RKO (cell line): ENCODE measurements around the gene CUEDC2.

Experiments used
- DNase-seq: peaks from one replicate; pipeline ENCODE4 v3.0.0-alpha.2; 2016; ENCODE audit warnings: low spot score

CUEDC2 gene

GRCh38 chr10:102409604-102410428, 22.6 kb downstream of the CUEDC2 start:
- no peak for DNase-seq

- DNase-seq, result no peak
Observed at GRCh38 chr10:102408728-102409603, 23.4 kb downstream of the CUEDC2 start.

GRCh38 chr10:102408131-102408727, 24.1 kb downstream of the CUEDC2 start:
- no peak for DNase-seq

- DNase-seq, result no peak
Observed at GRCh38 chr10:102407425-102408130, 24.8 kb downstream of the CUEDC2 start.

- DNase-seq, result no peak
Observed at GRCh38 chr10:102406815-102407214, 25.6 kb downstream of the CUEDC2 start.

GRCh38 chr10:102405632-102406031, 26.7 kb downstream of the CUEDC2 start:
- DNase-seq, result no peak

- DNase-seq, result no peak
Observed at GRCh38 chr10:102405108-102405571, 27.2 kb downstream of the CUEDC2 start.

GRCh38 chr10:102404361-102405107, 27.8 kb downstream of the CUEDC2 start:
- DNase-seq, result no peak

GRCh38 chr10:102403115-102403514, 29.3 kb downstream of the CUEDC2 start:
- DNase-seq, result no peak

- DNase-seq, result no peak
Observed at GRCh38 chr10:102402512-102402896, 29.9 kb downstream of the CUEDC2 start.

- no peak for DNase-seq
Observed at GRCh38 chr10:102401735-102402511, 30.5 kb downstream of the CUEDC2 start.

- DNase-seq, result no peak
Observed at GRCh38 chr10:102401342-102401654, 31.1 kb downstream of the CUEDC2 start.

- no peak for DNase-seq
Observed at GRCh38 chr10:102400598-102401341, 31.6 kb downstream of the CUEDC2 start.

- no peak for DNase-seq
Observed at GRCh38 chr10:102400076-102400475, 32.3 kb downstream of the CUEDC2 start.

GRCh38 chr10:102399217-102400021, 33.0 kb downstream of the CUEDC2 start:
- peak; percentile 91 for DNase-seq

- no peak for DNase-seq
Observed at GRCh38 chr10:102398172-102399020, 34.0 kb downstream of the CUEDC2 start.

GRCh38 chr10:102397222-102398171, 34.9 kb downstream of the CUEDC2 start:
- no peak for DNase-seq
